HepG2 (cell line): ENCODE data around the gene CBR4. TPM values are rescaled to one million over a fixed set of nuclear protein-coding genes. Genes with fewer than 3 reads are reported as not detected.
A peak's percentile ranks its signal among the peaks of the same experiment; 100 is the strongest.

Source experiments
- ARNT2 ChIP-seq: sonication (generic); formaldehyde crosslinking; IDR thresholded peaks from 2 replicates; pipeline ENCODE4 v1.8.0; 2022; ENCODE audit warnings: mild to moderate bottlenecking, low read depth, missing genetic modification reagents, moderate library complexity
- FOXJ3 ChIP-seq: sonication (generic); formaldehyde crosslinking; IDR thresholded peaks from 2 replicates; pipeline ENCODE4 v1.4.0; 2020; ENCODE audit warnings: missing genetic modification reagents, mild to moderate bottlenecking, borderline replicate concordance
- FOXP1 ChIP-seq, 2 experiments: fragments of 450-650 bp in 1 of 2; IDR thresholded peaks; 2 replicates each; pipeline ENCODE4 v1.6.1; 2017 to 2018; ENCODE audit warnings: antibody characterized with exemption in 1 of 2
- FOXP4 ChIP-seq: sonication (generic); formaldehyde crosslinking; IDR thresholded peaks from 2 replicates; pipeline ENCODE4 v1.4.0; 2020; ENCODE audit warnings: missing genetic modification reagents
- KLF12 ChIP-seq: sonication (generic); formaldehyde crosslinking; IDR thresholded peaks from 2 replicates; pipeline ENCODE4 v1.4.0; 2020; ENCODE audit warnings: missing genetic modification reagents, borderline replicate concordance
- MTF2 ChIP-seq: sonication (generic); formaldehyde crosslinking; IDR thresholded peaks from 2 replicates; pipeline ENCODE4 v1.5.0; 2020; ENCODE audit warnings: missing genetic modification reagents, borderline replicate concordance
- NFKBIZ ChIP-seq: IDR thresholded peaks from 2 replicates; pipeline ENCODE4 v1.6.1; 2018; ENCODE audit warnings: missing genetic modification reagents, missing compliant biosample characterization
- POLR2AphosphoS2 ChIP-seq: IDR thresholded peaks from 2 replicates; pipeline ENCODE4 v1.6.1; 2011; ENCODE audit warnings: low read depth, low read length, improper control_type of control experiment
- REPIN1 ChIP-seq: sonication (generic); formaldehyde crosslinking; IDR thresholded peaks from 2 replicates; pipeline ENCODE4 v1.8.0; 2022; ENCODE audit warnings: missing genetic modification reagents, low read depth, mild to moderate bottlenecking, borderline replicate concordance
- ZBTB34 ChIP-seq: sonication (generic); formaldehyde crosslinking; IDR thresholded peaks from 2 replicates; pipeline ENCODE4 v1.8.0; 2022; ENCODE audit warnings: mild to moderate bottlenecking, missing genetic modification reagents
- ZMYM3 ChIP-seq: sonication (generic); formaldehyde crosslinking; IDR thresholded peaks from 2 replicates; pipeline ENCODE4 v1.5.1; 2020; ENCODE audit warnings: mild to moderate bottlenecking, missing genetic modification reagents
- ZNF574 ChIP-seq: sonication (generic); formaldehyde crosslinking; IDR thresholded peaks from 2 replicates; pipeline ENCODE4 v1.4.0; 2020; ENCODE audit warnings: missing genetic modification reagents
- ZNF577 ChIP-seq: sonication (generic); formaldehyde crosslinking; IDR thresholded peaks from 2 replicates; pipeline ENCODE4 v1.4.0; 2020; ENCODE audit warnings: mild to moderate bottlenecking, low read depth, missing genetic modification reagents, borderline replicate concordance
- ZSCAN30 ChIP-seq: sonication (generic); formaldehyde crosslinking; IDR thresholded peaks from 2 replicates; pipeline ENCODE4 v1.5.0; 2020; ENCODE audit warnings: mild to moderate bottlenecking, missing genetic modification reagents
- polyA plus RNA-seq, 8 experiments: library from polyadenylated mRNA; depleted of rRNA in 3 of 8; stranded (reverse) in 7 of 8; unstranded in 1 of 8; fragments of >200 nt; fragmentation: Illumina TruSeq in 4 of 8; extraction: Trizol in 4 of 8; gene quantifications; 2 replicates each; pipeline versions ENCODE4 v1.2.1 to v1.2.3, GENCODE V29; 2011 to 2016; ENCODE audit warnings: low read depth in 4 of 8, missing spikeins in 1 of 8, mixed read lengths in 1 of 8; ENCODE audit not compliant: insufficient read depth in 1 of 8
- total RNA-seq, 5 experiments: library from RNA; depleted of rRNA; stranded (reverse); fragments of >200 nt; fragmentation: Illumina TruSeq; extraction: Trizol; gene quantifications; 2 replicates each; pipeline ENCODE4 v1.2.3, GENCODE V29; 2016; ENCODE audit warnings: low read depth in 1 of 5
- TF ChIP-seq, protein P1 (sequence below): sonication (generic); formaldehyde crosslinking; conservative IDR thresholded peaks from 2 replicates; pipeline ENCODE4 v1.8.0; 2022; ENCODE audit warnings: mild to moderate bottlenecking, moderate library complexity, missing genetic modification reagents
- TF ChIP-seq, protein P2 (sequence below): sonication (generic); formaldehyde crosslinking; IDR thresholded peaks from 2 replicates; pipeline ENCODE4 v1.8.1; 2023; ENCODE audit warnings: missing genetic modification reagents, mild to moderate bottlenecking, borderline replicate concordance
- TF ChIP-seq, protein P3 (sequence below): sonication (generic); formaldehyde crosslinking; IDR thresholded peaks from 2 replicates; pipeline ENCODE4 v1.5.1; 2020; ENCODE audit warnings: missing genetic modification reagents, mild to moderate bottlenecking, borderline replicate concordance

CBR4 gene
- total and polyA plus RNA-seq, 2 of the 13 experiments (the other 11 are each of a cell fraction or from before 2014, with no cell fraction given), result 7.3 to 20.7 TPM

- TF ChIP-seq ZBTB34 (CRISPR knock-in tag), result peak; percentile 69
- TF ChIP-seq FOXJ3 (CRISPR knock-in tag), result no peak
- TF ChIP-seq KLF12 (CRISPR knock-in tag), result no peak
- no peak for TF ChIP-seq ARNT2 (CRISPR knock-in tag)
- no peak; the same call in 1 of the 2 replicates for TF ChIP-seq MTF2 (CRISPR knock-in tag)
- 0 out of 2 replicates have a peak, but pooled peaks have one; percentile 14 for TF ChIP-seq FOXP4 (CRISPR knock-in tag)
- TF ChIP-seq, protein P1, sequence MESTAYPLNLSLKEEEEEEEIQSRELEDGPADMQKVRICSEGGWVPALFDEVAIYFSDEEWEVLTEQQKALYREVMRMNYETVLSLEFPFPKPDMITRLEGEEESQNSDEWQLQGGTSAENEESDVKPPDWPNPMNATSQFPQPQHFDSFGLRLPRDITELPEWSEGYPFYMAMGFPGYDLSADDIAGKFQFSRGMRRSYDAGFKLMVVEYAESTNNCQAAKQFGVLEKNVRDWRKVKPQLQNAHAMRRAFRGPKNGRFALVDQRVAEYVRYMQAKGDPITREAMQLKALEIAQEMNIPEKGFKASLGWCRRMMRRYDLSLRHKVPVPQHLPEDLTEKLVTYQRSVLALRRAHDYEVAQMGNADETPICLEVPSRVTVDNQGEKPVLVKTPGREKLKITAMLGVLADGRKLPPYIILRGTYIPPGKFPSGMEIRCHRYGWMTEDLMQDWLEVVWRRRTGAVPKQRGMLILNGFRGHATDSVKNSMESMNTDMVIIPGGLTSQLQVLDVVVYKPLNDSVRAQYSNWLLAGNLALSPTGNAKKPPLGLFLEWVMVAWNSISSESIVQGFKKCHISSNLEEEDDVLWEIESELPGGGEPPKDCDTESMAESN (CRISPR knock-in tag), result no peak
- TF ChIP-seq, protein P2, sequence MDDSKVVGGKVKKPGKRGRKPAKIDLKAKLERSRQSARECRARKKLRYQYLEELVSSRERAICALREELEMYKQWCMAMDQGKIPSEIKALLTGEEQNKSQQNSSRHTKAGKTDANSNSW, result 0 out of 2 replicates have a peak, but pooled peaks have one; percentile 43
- TF ChIP-seq REPIN1 (CRISPR knock-in tag), result peak; percentile 60; the same call in 1 of the 2 replicates
- TF ChIP-seq NFKBIZ, result no peak
- no peak for TF ChIP-seq ZNF577
- TF ChIP-seq POLR2AphosphoS2, result no peak
- TF ChIP-seq FOXP1 (IDR thresholded peaks at IDR 0.05), result no peak
- no peak for TF ChIP-seq FOXP1 (CRISPR knock-in tag; IDR thresholded peaks at IDR 0.05)
- TF ChIP-seq ZSCAN30, result no peak; the same call in 1 of the 2 replicates
- TF ChIP-seq ZNF574 (CRISPR knock-in tag), result peak; percentile 86
- TF ChIP-seq, protein P3, sequence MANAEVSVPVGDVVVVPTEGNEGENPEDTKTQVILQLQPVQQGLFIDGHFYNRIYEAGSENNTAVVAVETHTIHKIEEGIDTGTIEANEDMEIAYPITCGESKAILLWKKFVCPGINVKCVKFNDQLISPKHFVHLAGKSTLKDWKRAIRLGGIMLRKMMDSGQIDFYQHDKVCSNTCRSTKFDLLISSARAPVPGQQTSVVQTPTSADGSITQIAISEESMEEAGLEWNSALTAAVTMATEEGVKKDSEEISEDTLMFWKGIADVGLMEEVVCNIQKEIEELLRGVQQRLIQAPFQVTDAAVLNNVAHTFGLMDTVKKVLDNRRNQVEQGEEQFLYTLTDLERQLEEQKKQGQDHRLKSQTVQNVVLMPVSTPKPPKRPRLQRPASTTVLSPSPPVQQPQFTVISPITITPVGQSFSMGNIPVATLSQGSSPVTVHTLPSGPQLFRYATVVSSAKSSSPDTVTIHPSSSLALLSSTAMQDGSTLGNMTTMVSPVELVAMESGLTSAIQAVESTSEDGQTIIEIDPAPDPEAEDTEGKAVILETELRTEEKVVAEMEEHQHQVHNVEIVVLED (CRISPR knock-in tag), result peak; percentile 99
- TF ChIP-seq ZMYM3, result no peak
Measured at GRCh38 chr4:169010125-169011023, at the start of gene CBR4 (continued).
